ENCODE results near the gene PRDM11. TPM values are rescaled to one million over a fixed set of nuclear protein-coding genes. Genes with fewer than 3 reads are reported as not detected.
A peak's percentile ranks its signal among the peaks of the same experiment; 100 is the strongest.

The PRDM11 gene
- total RNA-seq, 2 donors from 2014 or later = 23.8 to 30.5 TPM

GRCh38 chr11:45178890-45179671, 32.6 kb downstream of the PRDM11 start:
- no peak for ATAC-seq (ENCODE audit: insufficient number of reproducible peaks, low FRiP score, low read depth)
- Histone ChIP-seq H3K4me3 (peak overlapping the region; percentile 73), H3K4me1 (ENCODE audit: control insufficient read depth in 1 of 2, low read depth in 2 of 2) (peaks cover 20 to 68% of the 10 kb centered on the region in 2 donors), H3K9me3 (no peaks in the 10 kb centered on the region), H3K36me3 (peaks cover 6% of the 10 kb centered on the region), H3K27ac (peak overlapping the region; percentile 89 to 93), H3K27me3 (replicated peaks; ENCODE audit: insufficient read depth) (no peaks in the 10 kb centered on the region)
- no peak for DNase-seq (ENCODE audit: low spot score)
- TF ChIP-seq CTCF (IDR thresholded peaks at IDR 0.05) = no peak

GRCh38 chr11:45179686-45180178, 33.3 kb downstream of the PRDM11 start:
- Histone ChIP-seq H3K27ac (peak overlapping the region; percentile 89 to 93), H3K27me3 (replicated peaks; ENCODE audit: insufficient read depth) (no peaks in the 10 kb centered on the region), H3K9me3 (no peaks in the 10 kb centered on the region), H3K36me3 (peaks cover 7% of the 10 kb centered on the region), H3K4me3 (peak overlapping the region; percentile 73), H3K4me1 (ENCODE audit: control insufficient read depth in 1 of 2, low read depth in 2 of 2) (peaks cover 20 to 74% of the 10 kb centered on the region in 2 donors)
- DNase-seq (ENCODE audit: low spot score) (no peak), ATAC-seq (ENCODE audit: insufficient number of reproducible peaks, low FRiP score, low read depth) (no peak)
- TF ChIP-seq CTCF (IDR thresholded peaks at IDR 0.05) = no peak

GRCh38 chr11:45180179-45180847, 33.9 kb downstream of the PRDM11 start:
- no peak for TF ChIP-seq CTCF (IDR thresholded peaks at IDR 0.05)
- H3K27ac ChIP-seq = peak overlapping the region; percentile 89 to 93
- no peak for DNase-seq (ENCODE audit: low spot score)
- H3K4me1 ChIP-seq (ENCODE audit: control insufficient read depth in 1 of 2, low read depth in 2 of 2) = peaks cover 20 to 80% of the 10 kb centered on the region in 2 donors
- peaks cover 7% of the 10 kb centered on the region for H3K36me3 ChIP-seq
- peak overlapping the region; percentile 73 for H3K4me3 ChIP-seq
- peak; percentile 51 for ATAC-seq (ENCODE audit: insufficient number of reproducible peaks, low FRiP score, low read depth)
- H3K9me3 ChIP-seq = no peaks in the 10 kb centered on the region
- no peaks in the 10 kb centered on the region for H3K27me3 ChIP-seq (replicated peaks; ENCODE audit: insufficient read depth)

GRCh38 chr11:45180848-45181192, 34.4 kb downstream of the PRDM11 start:
- no peak for TF ChIP-seq CTCF (IDR thresholded peaks at IDR 0.05)
- Histone ChIP-seq H3K27ac (peak overlapping the region; percentile 89 to 93), H3K27me3 (replicated peaks; ENCODE audit: insufficient read depth) (no peaks in the 10 kb centered on the region), H3K9me3 (no peaks in the 10 kb centered on the region), H3K4me3 (peak overlapping the region; percentile 73), H3K4me1 (ENCODE audit: control insufficient read depth in 1 of 2, low read depth in 2 of 2) (peaks cover 20 to 80% of the 10 kb centered on the region in 2 donors), H3K36me3 (peaks cover 7% of the 10 kb centered on the region)
- ATAC-seq (ENCODE audit: insufficient number of reproducible peaks, low FRiP score, low read depth) (peak; percentile 71), DNase-seq (ENCODE audit: low spot score) (no peak)

GRCh38 chr11:45181193-45181888, 34.9 kb downstream of the PRDM11 start:
- no peak for TF ChIP-seq CTCF (IDR thresholded peaks at IDR 0.05)
- H3K27me3 ChIP-seq (replicated peaks; ENCODE audit: insufficient read depth) = no peaks in the 10 kb centered on the region
- DNase-seq (ENCODE audit: low spot score) = no peak
- peak overlapping the region; percentile 73 for H3K4me3 ChIP-seq
- H3K9me3 ChIP-seq = no peaks in the 10 kb centered on the region
- peak overlapping the region; percentile 89 to 93 for H3K27ac ChIP-seq
- ATAC-seq (ENCODE audit: insufficient number of reproducible peaks, low FRiP score, low read depth) = no peak
- H3K36me3 ChIP-seq = peaks cover 11% of the 10 kb centered on the region
- peaks cover 20 to 80% of the 10 kb centered on the region in 2 donors for H3K4me1 ChIP-seq (ENCODE audit: control insufficient read depth in 1 of 2, low read depth in 2 of 2)
